HG03460 (cell line): ENCODE data around the gene LRRC8B.
"Not testable (repeated sequence)": the region's sequence is repeated elsewhere in the genome, so short reads cannot be mapped to it uniquely, and the experiment has no call there.

Experiments
- ATAC-seq: cut with Tn5 transposase; IDR thresholded peaks from one replicate; pipeline ENCODE4 v1.9.1; 2021; ENCODE audit not compliant: unreplicated experiment

Gene LRRC8B

DNA sequence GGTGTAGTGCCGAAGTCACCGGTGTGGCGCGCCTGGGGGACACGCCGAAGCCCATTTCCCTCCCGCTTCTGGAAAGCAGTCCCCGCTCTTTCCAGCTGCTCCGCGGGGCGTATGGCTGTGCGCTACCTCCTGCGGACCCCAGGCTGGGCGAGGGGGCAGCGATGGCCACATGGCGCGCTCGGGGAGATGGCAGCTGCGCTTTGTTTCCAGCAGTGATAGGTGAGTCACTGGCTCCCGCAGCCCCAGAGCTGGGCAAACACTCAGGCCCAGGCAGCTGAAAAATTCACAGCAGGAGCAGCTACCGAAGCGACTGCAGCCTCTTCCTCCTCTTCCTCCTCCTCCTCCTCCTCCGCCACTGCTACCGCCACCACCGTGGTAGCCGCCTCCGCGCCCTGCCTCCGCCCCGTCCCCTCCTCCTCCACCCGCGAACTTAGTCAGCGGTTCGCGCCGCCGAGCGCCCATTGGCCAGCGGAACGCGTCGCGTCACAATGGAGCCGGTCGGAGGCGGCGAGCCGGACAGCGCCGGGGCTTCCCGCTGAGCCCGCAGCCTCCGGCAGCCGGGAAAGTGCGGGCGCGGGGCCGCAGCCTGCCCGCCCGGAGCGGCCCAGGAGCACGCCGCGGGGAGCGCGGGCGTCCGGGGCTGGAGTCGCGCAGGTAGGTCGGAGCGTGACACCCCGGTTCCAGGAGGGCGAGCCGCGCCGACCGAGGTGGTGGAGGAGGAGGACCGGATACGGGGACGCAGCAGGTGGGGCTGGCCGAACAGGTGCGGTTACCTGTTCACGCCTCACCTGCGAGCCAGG is at the start of gene LRRC8B:
LRRC8B (plus strand) TSS at position 461 of the 800 bp plus-strand sequence. CDS start 57,822 bp downstream, outside the sequence.
- peak; percentile 82 for ATAC-seq

DNA sequence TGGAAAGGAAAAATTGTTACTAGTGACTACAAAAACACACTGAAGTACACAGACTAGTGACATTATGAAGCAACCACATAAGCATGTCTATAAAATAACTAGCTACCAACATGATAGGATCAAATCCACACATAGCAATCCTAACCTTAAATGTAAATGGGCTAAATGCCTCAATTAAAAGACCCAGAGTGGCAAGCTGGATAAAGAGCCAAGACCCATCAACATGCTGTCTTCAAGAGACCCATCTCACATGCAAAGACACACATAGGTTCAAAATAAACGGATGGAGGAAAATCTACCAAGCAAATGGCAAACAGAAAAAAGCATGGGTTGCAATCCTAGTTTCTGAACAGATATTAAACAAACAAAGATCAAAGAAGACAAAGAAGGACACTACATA is 49.4 kb upstream of the LRRC8B start:
- no peak for ATAC-seq

DNA sequence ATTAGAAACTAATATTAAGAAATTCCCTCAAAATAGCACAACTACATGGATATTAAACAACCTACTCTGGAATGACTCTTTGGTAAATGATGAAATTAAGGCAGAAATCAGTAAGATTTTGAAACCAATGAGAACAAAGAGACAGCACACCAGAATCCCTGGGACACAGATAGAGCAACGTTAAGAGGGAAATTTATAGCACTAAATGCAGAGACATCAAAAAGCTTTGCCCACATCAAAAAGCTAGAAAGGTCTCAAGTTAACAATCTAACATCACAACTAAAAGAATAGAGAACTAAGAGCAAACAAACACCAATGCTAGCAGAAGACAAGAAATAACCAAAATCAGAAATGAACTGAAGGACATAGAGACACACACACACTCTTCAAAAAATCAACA is 48.6 kb upstream of the LRRC8B start:
- ATAC-seq, result no peak

DNA sequence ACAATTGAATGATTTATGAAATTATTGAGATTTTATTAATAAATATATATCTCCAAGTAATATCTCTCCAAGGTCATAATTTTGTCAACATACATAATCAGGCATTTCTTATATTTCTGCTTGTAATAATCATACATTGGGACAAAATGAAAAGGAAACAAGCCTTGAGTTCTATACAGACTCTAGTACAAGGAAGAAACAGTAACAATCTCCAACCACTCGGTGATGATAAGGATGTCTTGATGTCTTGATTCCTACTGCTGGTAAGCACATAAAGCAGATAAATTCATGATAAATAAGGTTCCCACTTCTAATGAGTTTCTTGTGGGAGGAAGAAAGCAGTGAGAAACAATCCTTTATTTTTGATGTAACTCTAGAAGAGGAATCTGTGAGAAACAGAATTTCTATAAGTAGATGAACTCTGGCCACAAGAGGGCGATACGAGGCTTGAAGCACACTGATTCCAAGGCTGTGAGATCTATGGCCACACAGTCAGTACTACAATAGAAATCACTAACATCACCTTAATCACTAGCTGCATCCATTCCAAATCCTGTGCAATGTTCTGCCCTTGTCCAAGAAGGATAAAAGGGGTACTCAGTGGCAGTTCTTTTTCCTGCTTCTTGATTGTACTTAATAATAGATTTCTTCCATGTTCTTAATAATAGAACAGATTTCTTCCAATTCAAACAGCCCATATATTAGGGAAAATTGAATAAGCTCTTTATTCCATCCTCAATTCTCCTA is 41.4 kb upstream of the LRRC8B start:
- no peak for ATAC-seq

DNA sequence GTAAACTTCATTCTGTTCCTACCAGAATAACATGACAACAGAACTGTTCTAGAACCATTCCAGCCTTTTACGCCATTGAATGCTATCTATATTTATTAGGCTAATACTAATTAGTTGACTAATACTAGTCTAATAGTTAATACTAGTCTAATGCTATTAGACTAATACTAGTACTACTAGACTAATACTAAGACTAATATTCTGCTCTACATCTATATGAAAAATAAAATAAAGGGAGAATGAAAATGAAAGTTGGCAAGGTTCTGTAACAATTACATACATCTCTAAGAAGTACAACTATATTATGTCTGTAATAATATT is 40.9 kb upstream of the LRRC8B start:
- no peak for ATAC-seq

DNA sequence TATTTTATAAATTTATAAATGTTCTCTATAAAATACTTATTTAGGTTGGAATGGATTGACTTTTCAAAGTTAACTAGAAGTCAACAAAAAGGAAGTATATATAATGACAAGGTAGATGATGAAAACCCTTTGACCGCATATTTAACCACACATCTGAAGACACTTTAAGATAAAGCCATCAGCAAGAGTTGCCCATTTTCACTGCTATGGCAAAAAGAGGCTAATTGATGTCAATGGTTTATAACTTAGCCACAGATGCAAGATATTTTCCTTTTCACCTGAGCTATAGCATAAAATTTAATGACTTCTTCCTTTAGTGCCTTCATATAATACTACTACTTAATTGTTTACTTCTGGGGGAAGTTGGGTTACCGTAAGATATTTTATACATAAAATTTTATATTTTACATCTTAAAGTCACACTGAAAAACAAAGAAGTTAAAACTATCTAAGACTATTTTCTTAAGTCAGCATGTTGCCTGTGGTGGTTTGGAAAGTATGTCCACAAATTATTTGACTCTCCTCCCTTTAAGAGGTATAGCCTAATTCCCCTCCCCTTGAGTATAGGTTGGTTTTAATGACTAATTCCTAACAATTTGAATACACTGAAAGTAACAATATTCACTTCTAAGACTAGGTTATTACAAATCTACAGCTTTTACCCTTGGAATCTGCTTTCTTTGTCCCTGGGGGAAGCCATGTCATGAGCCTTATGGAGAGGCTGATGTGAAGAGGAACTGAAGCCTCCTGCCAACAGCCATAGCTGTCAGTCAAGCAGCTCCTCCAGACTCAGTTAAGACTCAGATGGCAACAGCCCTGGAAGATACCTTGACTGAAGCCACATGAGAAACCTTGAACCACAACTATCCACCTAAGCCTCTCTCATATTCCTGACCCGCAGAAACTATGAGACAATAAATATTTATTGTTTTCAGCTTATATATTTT is 40.3 kb upstream of the LRRC8B start:
- ATAC-seq, result no peak

DNA sequence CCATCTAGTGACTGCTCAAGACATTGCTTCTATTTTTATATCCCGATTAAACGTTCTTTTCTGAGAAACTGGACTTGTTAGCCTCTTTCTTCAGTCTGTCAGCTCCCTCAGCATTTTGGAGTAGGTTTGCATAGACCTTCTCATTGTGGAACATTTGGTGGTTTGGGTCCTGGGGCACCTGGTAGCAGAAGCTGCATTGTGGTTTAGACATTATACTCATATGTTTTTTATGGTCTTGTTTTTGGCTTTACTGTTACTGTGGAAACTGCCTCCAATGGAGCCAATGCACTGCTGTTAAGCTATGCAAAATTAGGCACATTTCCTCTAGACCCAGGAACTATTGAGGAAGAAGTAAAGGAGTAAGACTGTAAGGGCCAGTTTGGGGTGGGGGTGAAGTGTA is 36.7 kb upstream of the LRRC8B start:
- ATAC-seq, result no peak

DNA sequence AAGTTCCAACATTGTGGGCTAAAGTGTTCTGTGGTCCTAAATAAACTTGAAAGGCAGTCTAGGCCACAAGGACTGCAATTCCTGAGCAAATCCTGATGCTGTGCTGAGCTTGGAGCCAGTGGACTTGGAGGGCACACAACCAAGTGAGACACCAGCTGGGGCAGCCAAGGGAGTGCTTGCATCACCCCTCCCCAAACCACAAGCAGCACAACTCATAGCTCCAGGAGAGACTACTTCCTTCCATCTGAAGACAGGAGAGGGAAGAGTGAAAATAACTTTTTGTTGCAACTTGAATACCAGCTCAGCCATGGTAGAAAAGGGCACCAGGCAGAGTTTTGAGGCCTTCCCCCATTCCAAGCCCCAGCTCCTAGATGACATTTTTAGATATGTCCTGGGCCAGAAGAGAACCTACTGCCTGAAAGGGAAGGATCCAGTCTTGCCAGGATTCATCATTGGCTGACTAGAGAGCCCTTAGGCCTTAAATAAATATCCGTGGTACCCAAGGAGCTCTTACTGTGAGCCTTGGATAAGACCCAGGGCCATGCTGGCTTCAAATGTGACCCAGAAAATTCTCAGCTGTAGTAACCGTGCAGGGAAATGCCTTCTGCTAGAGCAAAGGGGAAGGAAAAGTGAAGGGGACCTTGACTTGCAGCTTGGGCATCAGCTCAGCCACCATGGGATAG is 35.4 kb upstream of the LRRC8B start:
- no peak for ATAC-seq

DNA sequence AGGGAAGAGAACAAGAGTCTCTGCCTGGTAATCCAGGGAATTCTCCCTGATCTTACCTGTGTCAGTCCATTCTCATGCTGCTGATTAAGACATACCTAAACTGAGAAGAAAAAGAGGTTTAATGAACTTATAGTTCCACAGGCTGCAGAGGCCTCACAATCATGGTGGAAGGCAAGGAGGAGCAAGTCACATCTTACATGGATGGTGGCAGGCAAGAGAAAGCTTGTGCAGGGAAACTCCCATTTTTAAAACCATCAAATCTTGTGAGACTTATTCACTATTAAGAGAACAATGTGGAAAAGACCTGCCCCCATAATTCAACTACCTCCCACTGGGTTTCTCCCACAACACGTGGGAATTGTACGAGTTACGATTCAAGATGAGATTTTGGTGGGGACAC is 34.2 kb upstream of the LRRC8B start:
- ATAC-seq, result no peak

DNA sequence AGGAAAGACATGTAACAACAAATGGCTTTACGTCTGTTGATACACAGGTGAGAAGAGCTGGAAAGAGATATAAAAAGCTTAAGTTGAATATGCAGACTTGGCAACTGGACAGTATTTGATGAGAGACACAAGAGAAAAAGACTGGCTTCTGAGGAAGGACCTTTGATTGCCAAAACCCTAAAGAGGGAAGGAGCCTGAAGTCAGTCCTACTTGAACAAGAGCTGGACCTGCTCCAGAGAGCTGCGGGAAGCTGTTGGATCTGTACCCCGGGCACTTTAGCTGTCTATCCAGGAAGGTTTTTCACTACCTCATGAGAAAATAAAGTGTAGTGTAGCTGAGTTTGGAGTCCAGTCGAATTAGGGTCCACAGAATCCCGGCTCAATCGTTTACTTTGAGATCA is 25.3 kb upstream of the LRRC8B start:
- ATAC-seq, result no peak

DNA sequence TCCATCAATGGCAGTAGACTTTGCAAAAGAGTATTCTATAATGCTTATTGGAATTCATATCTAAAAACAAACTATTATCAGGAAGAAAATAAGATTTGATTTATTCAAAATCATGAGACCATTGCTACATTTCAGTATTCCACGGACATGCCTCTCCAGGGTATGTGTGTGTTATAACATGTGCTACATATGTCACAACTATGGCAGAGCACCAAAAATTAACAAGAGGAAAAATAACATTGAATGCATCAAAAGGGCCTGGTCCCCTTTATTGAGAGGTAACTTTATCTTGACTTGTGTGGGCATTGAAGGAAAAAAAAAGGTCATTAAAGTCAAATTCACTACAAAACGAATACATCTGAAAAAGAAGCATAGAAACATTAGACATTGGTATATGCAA is 22.6 kb upstream of the LRRC8B start:
- ATAC-seq, result no peak

DNA sequence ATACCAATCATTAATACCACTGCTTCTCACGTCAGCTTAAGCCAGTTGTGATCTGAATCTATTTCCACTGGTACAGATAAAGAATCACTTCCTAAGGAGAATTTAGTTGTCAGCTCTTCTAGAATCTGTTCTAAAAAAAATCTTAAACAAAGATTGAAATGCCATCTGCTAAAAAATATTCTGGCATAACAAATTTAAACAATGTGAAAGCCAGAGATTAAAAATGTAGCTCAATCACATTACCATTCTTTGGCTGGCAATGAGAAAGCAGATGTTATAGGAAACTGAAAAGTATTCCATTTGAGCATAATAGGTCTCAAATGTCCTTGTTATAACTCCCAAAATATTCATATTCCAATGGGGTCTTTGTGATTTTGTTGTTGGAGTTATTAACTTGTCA is 21.7 kb upstream of the LRRC8B start:
- no peak for ATAC-seq

DNA sequence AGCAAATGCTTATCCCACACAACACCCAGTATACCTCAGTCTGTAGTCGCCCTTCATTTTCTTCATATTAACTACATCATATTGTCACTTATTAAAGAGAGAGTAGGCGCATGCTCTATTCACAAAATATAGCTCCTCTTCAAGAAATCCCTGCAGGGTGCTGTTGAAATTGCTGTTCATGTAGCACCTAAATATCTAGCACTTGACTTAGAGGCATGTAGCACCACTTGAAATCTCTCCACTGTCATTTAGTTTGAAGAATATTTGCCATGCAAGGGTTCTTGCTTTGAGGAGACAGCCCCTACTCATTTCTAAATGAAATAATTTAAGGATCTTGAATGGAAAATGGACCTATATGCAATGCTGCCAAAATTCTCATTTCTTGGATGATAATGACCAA is 20.9 kb upstream of the LRRC8B start:
- no peak for ATAC-seq

DNA sequence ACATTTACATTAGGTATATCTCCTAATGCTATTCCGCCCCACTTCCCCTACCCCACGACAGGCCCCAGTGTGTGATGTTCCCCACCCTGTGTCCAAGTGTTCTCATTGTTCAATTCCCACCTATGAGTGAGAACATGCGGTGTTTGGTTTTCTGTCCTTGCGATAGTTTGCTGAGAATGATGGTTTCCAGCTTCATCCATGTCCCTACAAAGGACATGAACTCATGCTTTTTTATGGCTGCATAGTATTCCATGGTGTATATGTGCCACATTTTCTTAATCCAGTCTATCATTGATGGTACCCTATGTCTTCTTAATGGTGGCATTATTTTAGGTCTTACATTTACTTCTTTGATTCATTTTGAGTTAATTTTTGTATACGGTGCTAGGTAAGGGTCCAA is 14.6 kb upstream of the LRRC8B start:
- not testable (repeated sequence) for ATAC-seq

DNA sequence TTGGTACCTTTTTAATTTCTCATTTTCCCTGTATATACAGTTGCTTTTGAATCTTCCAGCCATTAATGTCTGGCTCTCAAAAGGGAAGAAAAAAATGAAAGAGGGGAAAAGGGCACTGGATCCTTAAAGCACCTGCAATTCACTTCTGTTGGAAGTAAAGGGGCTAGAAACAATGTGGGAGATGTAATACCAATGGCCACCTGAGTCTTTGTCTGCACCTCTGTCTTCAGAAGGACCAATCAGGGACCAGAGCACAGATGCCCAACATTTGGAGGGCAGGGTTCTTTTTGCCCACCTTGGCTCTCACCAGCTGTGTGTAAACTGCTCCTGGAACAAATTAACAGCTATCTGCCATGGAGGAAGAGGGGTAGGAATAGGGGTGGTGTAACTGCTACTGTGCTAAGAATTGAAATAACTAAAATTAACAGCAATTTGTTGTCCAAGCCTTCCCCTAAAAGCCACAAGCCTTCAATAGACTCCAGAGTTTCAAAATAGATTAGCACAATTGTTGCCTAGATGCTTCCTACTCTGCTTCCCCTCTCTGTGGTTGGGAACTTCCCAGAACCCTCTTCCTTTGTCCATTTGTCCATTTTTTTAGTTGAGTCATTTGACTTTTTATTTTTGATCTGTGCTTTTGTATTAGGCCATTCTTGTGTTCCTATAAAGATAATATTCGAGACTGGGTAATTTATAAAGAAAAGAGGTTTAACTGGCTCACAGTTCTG is 11.5 kb upstream of the LRRC8B start:
- ATAC-seq, result no peak

DNA sequence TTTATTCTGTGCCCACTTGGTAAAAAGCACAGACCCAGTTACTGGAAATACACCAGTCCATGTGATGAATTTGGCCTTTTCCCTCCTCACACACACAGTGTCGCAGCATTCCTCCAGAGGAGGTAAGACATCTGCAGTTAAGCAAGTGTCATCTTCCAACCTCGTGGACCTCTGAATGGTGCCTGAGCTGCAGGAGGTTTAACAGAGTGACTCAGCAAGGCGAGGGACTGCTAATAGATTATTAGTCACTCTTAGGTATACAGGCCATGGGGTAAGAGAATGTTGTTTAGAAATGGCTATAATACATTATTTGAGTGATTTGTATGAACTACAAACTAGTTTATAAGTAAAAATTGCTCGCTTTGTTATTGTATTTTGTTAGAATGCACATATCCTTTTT is 8.6 kb upstream of the LRRC8B start:
- ATAC-seq, result no peak

DNA sequence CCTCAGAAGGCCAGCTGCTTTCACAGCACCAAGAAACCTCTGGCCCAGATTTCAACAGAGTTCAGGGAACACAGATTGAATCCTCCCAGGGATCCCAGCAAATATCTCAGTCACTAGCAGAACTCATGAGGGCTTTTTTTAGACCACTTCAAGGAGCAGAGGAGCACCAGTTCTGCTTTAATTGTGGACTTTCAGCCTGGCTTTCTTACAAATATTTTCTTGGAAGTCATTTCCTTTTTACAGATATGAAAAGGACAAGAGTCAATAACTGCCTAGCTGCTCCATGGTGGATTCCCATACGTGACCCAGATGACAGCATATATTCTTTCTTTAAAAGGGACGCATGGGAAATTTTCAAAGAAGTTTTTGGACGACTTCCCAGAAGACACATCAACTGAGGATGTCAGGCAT is 6.4 kb upstream of the LRRC8B start:
- ATAC-seq, result no peak

DNA sequence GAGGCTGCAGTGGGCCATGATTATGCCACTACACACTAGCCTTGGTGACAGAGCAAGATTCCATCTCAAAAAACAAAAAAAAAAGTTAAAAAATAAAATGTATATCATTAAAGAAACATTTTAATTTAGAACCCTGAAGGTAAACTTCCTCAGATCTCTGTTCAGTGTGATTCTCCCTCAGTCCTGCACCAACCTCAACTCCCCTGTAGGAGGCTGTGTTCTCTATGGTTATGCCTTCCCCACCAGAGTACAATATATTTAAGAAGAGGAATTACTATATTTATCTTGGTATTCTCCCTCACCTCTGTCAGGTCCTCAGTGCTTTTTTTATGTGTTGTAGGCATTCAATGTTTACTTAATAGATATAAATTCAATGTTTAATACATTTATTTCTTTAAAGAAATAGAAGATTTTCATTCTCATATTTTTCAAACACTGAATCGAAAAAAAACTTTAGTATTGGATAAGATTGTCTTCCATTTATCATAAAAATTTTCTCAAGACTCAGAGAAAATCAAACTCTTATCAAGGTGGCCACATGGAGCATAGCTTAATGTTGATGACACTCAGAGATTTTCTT is 4.8 kb upstream of the LRRC8B start:
- peak; percentile 47 for ATAC-seq

DNA sequence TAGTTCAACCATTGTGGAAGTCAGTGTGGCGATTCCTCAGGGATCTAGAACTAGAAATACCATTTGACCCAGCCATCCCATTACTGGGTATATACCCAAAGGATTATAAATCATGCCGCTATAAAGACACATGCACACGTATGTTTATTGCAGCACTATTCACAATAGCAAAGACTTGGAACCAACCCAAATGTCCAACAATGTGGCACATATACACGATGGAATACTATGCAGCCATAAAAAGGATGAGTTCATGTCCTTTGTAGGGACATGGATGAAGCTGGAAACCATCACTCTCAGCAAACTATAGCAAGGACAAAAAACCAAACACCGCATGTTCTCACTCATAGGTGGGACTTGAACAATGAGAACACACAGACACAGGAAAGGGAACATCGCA is 2.7 kb upstream of the LRRC8B start:
- not testable (repeated sequence) for ATAC-seq
